OCI-LY3 (cell line): ENCODE measurements around the gene VPS8.

Experiments
- CTCF ChIP-seq: fragments of 200-600, 300-600 bp; sonication (generic); IDR thresholded peaks from 2 replicates; pipeline ENCODE4 v1.5.1; 2014; ENCODE audit warnings: antibody characterized with exemption, low read length, low read depth
- EZH2phosphoT487 ChIP-seq: fragments of 200-600 bp; shearing (Covaris generic); IDR thresholded peaks from 2 replicates; pipeline ENCODE4 v1.6.1; 2018; ENCODE audit warnings: antibody characterized with exemption, mixed run types, low read depth

GRCh38 chr3:185009650-185010049 lies 197.7 kb downstream of the VPS8 start:
- TF ChIP-seq EZH2phosphoT487 (no peak), CTCF (no peak)
